K562 (cell line): ENCODE data around the gene SNX25. TPM values are rescaled to one million over a fixed set of nuclear protein-coding genes. Genes with fewer than 3 reads are reported as not detected.

Source experiments
- ARID3A ChIP-seq: IDR thresholded peaks from 2 replicates; pipeline ENCODE4 v1.6.1; 2012; ENCODE audit warnings: low read depth, low read length, improper control_type of control experiment, borderline replicate concordance
- CHAMP1 ChIP-seq: fragments of 450-650 bp; IDR thresholded peaks from 2 replicates; pipeline ENCODE4 v1.6.1; 2016; ENCODE audit warnings: mild to moderate bottlenecking
- CHD4 ChIP-seq: fragments of 200-600 bp; sonication (generic); IDR thresholded peaks from 3 replicates; pipeline ENCODE4 v1.6.1; 2012; ENCODE audit warnings: low read depth, mild to moderate bottlenecking, mixed read lengths, low read length, inconsistent platforms; ENCODE audit not compliant: insufficient read depth, insufficient replicate concordance, poor library complexity, severe bottlenecking
- CSDE1 ChIP-seq, 2 experiments: fragments of 450-650 bp; IDR thresholded peaks; 2 replicates each; pipeline ENCODE4 v1.6.1; 2016; ENCODE audit warnings: mild to moderate bottlenecking in 1 of 2
- DIDO1 ChIP-seq: fragments of 450-650 bp; IDR thresholded peaks from 2 replicates; pipeline ENCODE4 v1.6.1; 2016; ENCODE audit warnings: low read depth, missing biosample characterization, missing genetic modification characterization
- EZH2 ChIP-seq: IDR thresholded peaks from 2 replicates; pipeline ENCODE4 v1.6.1; 2012; ENCODE audit warnings: low read depth, mild to moderate bottlenecking, inconsistent platforms, low read length, borderline replicate concordance
- FOSL1 ChIP-seq: fragments of 200-800 bp; sonication (Bioruptor generic); conservative IDR thresholded peaks from 2 replicates; pipeline ENCODE4 v1.6.1; 2016; ENCODE audit warnings: missing genetic modification characterization, missing compliant biosample characterization
- FOXK2 ChIP-seq, 2 experiments: fragments of 450-650 bp; IDR thresholded peaks in 1 of 2; conservative IDR thresholded peaks in 1 of 2; 2 replicates each; pipeline ENCODE4 v1.6.1; 2016; ENCODE audit warnings: low read depth in 2 of 2, mild to moderate bottlenecking in 1 of 2
- HNRNPL ChIP-seq: fragments of 200-400 bp; formaldehyde crosslinking; IDR thresholded peaks from 2 replicates; pipeline ENCODE4 v1.6.1; 2017; ENCODE audit warnings: low read depth, mild to moderate bottlenecking, low read length
- ILF3 ChIP-seq: fragments of 450-650 bp; IDR thresholded peaks from 2 replicates; pipeline ENCODE4 v1.6.1; 2018; ENCODE audit warnings: antibody characterized with exemption, mild to moderate bottlenecking, moderate library complexity, borderline replicate concordance
- NR2C2 ChIP-seq, 2 experiments: fragments of 200-800 bp in 1 of 2; sonication (Bioruptor generic) in 1 of 2; sonication (generic) in 1 of 2; formaldehyde crosslinking in 1 of 2; IDR thresholded peaks; 2 replicates each; pipeline versions ENCODE4 v1.6.1 to v1.8.0; 2016 to 2022; ENCODE audit warnings: mild to moderate bottlenecking in 1 of 2, missing compliant biosample characterization in 1 of 2, missing genetic modification characterization in 1 of 2, missing genetic modification reagents in 1 of 2
- SMAD1 ChIP-seq: fragments of 150-350 bp; IDR thresholded peaks from 2 replicates; pipeline ENCODE4 v1.6.1; 2014; ENCODE audit warnings: low read length, low read depth; ENCODE audit not compliant: partially characterized antibody
- SMARCC2 ChIP-seq: fragments of 450-650 bp; IDR thresholded peaks from 2 replicates; pipeline ENCODE4 v1.6.1; 2017; ENCODE audit warnings: antibody characterized with exemption, moderate library complexity, mild to moderate bottlenecking, low read depth
- SRSF1 ChIP-seq: fragments of 200-400 bp; formaldehyde crosslinking; IDR thresholded peaks from 2 replicates; pipeline ENCODE4 v1.6.1; 2017; ENCODE audit warnings: mild to moderate bottlenecking, low read depth, low read length, moderate library complexity
- SRSF9 ChIP-seq: fragments of 200-400 bp; formaldehyde crosslinking; IDR thresholded peaks from 2 replicates; pipeline ENCODE4 v1.6.1; 2017; ENCODE audit warnings: low read depth, low read length, borderline replicate concordance
- TAL1 ChIP-seq: fragments of 450-650 bp; IDR thresholded peaks from 2 replicates; pipeline ENCODE4 v1.6.1; 2016; ENCODE audit warnings: mild to moderate bottlenecking
- THRA ChIP-seq: fragments of 450-650 bp; IDR thresholded peaks from 2 replicates; pipeline ENCODE4 v1.6.1; 2017; ENCODE audit warnings: mild to moderate bottlenecking, moderate library complexity
- ZNF518B ChIP-seq: fragments of 250-450 bp; sonication (Bioruptor Pico); IDR thresholded peaks from 2 replicates; pipeline ENCODE4 v1.5.0; 2021; ENCODE audit warnings: mild to moderate bottlenecking, moderate library complexity
- ZNF561 ChIP-seq: fragments of 450-650 bp; formaldehyde crosslinking; conservative IDR thresholded peaks from 2 replicates; pipeline ENCODE4 v1.4.0; 2020; ENCODE audit warnings: mild to moderate bottlenecking, moderate library complexity
- polyA plus RNA-seq, 8 experiments: library from polyadenylated mRNA; depleted of rRNA in 4 of 8; stranded (reverse) in 5 of 8; unstranded in 3 of 8; fragments of >200 nt; fragmentation: Nextera tagmentation in 2 of 8; fragmentation: Illumina TruSeq in 1 of 8; extraction: Ambion mirVana in 2 of 8; extraction: Trizol in 1 of 8; gene quantifications; 2 replicates each; pipeline versions ENCODE4 v1.2.1 to v1.2.3, GENCODE V29; 2011 to 2014; ENCODE audit warnings: inconsistent platforms in 1 of 8, missing spikeins in 1 of 8
- total RNA-seq, 7 experiments: library from RNA; depleted of rRNA in 6 of 7; stranded (reverse); fragments of >200 nt in 6 of 7; fragmentation: Illumina TruSeq in 2 of 7; extraction: Trizol in 2 of 7; gene quantifications; 2 replicates each; pipeline versions ENCODE4 v1.2.1 to v1.2.3, GENCODE V29; 2011 to 2021; ENCODE audit warnings: low replicate concordance in 1 of 7

Gene SNX25
- total and polyA plus RNA-seq, 9 of the 15 experiments (the other 6 are each of a cell fraction or from before 2014, with no cell fraction given) = 2.5 to 23.4 (median 13.3) TPM

- no peak for TF ChIP-seq CHD4
- TF ChIP-seq CHAMP1 = peak; percentile 92
- no peak for TF ChIP-seq CSDE1 (IDR thresholded peaks at IDR 0.05)
- TF ChIP-seq TAL1 = peak; percentile 73
- no peak for TF ChIP-seq SRSF1
- no peak for TF ChIP-seq DIDO1 (tag)
- no peak for TF ChIP-seq NR2C2 (CRISPR knock-in tag; IDR thresholded peaks at IDR 0.05)
- no peak for TF ChIP-seq NR2C2 (tag; IDR thresholded peaks at IDR 0.05)
- TF ChIP-seq ZNF561 (CRISPR knock-in tag) = no peak
- TF ChIP-seq THRA = no peak
- TF ChIP-seq HNRNPL = no peak
- TF ChIP-seq SRSF9 = no peak
- TF ChIP-seq SMARCC2 = peak; percentile 77
- peak; percentile 78 for TF ChIP-seq FOSL1 (tag)
- TF ChIP-seq ARID3A = 0 out of 2 replicates have a peak, but pooled peaks have one; percentile 26
- TF ChIP-seq ZNF518B (CRISPR knock-in tag) = no peak
- TF ChIP-seq SMAD1 = no peak
- peak; percentile 16 to 39; a peak in 2 of 4 replicates for TF ChIP-seq FOXK2 (conservative IDR thresholded peaks at IDR 0.05 in 1 of 2, IDR thresholded peaks at IDR 0.05 in 1 of 2; ENCODE audit: low read depth in 2 of 2)
- no peak for TF ChIP-seq ILF3
- TF ChIP-seq EZH2 = no peak
These were observed 109.3 kb downstream of the SNX25 start (continued) for GRCh38 chr4:185318679-185319078.
